Mesendoderm (in vitro differentiated cells): ENCODE measurements around the gene SPATA6.

Experiments used
- DNase-seq: peaks from one replicate; pipeline ENCODE4 v3.0.0; 2013
- H2AK5ac ChIP-seq: 2 replicates; pipeline ENCODE4 v1.6.1; 2013; ENCODE audit warnings: low read length, inconsistent platforms
- H2BK120ac ChIP-seq: 2 replicates; pipeline ENCODE4 v1.6.1; 2013; ENCODE audit warnings: low read depth, mild to moderate bottlenecking, low read length, moderate library complexity, mixed read lengths
- H2BK15ac ChIP-seq: replicated peaks from 2 replicates; pipeline ENCODE4 v1.6.1; 2013; ENCODE audit warnings: low read depth, mild to moderate bottlenecking, moderate library complexity
- H2BK5ac ChIP-seq: 2 replicates; pipeline ENCODE4 v1.6.1; 2013; ENCODE audit warnings: low read length, inconsistent platforms
- H3K18ac ChIP-seq: 2 replicates; pipeline ENCODE4 v1.6.1; 2013; ENCODE audit warnings: mild to moderate bottlenecking, low read length, mixed read lengths
- H3K23ac ChIP-seq: one replicate; pipeline ENCODE4 v1.6.1; 2013; ENCODE audit warnings: low read length
- H3K27ac ChIP-seq: 2 replicates; pipeline ENCODE4 v1.5.1; 2013; ENCODE audit warnings: low read depth, mild to moderate bottlenecking, inconsistent platforms, low read length, moderate library complexity
- H3K27me3 ChIP-seq: 2 replicates; pipeline ENCODE4 v1.6.1; 2013; ENCODE audit warnings: low read length, control low read depth, mild to moderate bottlenecking, inconsistent platforms; ENCODE audit not compliant: insufficient read depth, poor library complexity
- H3K36me3 ChIP-seq: 2 replicates; pipeline ENCODE4 v1.6.1; 2013; ENCODE audit warnings: low read length, inconsistent platforms; ENCODE audit not compliant: control insufficient read depth, insufficient read depth
- H3K4ac ChIP-seq: one replicate; pipeline ENCODE4 v1.6.1; 2013; ENCODE audit warnings: low read depth, mild to moderate bottlenecking, low read length, moderate library complexity
- H3K4me1 ChIP-seq: 2 replicates; pipeline ENCODE4 v1.6.1; 2013; ENCODE audit warnings: low read depth, low read length, inconsistent platforms; ENCODE audit not compliant: control insufficient read depth
- H3K4me2 ChIP-seq: 2 replicates; pipeline ENCODE4 v1.6.1; 2013; ENCODE audit warnings: low read length
- H3K4me3 ChIP-seq: 2 replicates; pipeline ENCODE4 v1.5.1; 2013; ENCODE audit warnings: mild to moderate bottlenecking, low read length
- H3K56ac ChIP-seq: one replicate; pipeline ENCODE4 v1.6.1; 2013; ENCODE audit warnings: low read length
- H3K79me1 ChIP-seq: 2 replicates; pipeline ENCODE4 v1.6.1; 2013; ENCODE audit warnings: low read length, inconsistent platforms
- H3K79me2 ChIP-seq: 2 replicates; pipeline ENCODE4 v1.6.1; 2013; ENCODE audit warnings: mild to moderate bottlenecking, low read length; ENCODE audit not compliant: control insufficient read depth, insufficient read depth
- H3K9ac ChIP-seq: 2 replicates; pipeline ENCODE4 v1.6.1; 2013; ENCODE audit warnings: low read length, inconsistent platforms
- H4K5ac ChIP-seq: one replicate; pipeline ENCODE4 v1.6.1; 2013; ENCODE audit warnings: low read length
- H4K8ac ChIP-seq: one replicate; pipeline ENCODE4 v1.6.1; 2013; ENCODE audit warnings: low read depth, mild to moderate bottlenecking, control low read depth, low read length, moderate library complexity
- WGBS: extraction: QIAGEN DNeasy Blood & Tissue Kit; methylation state at CpG from one replicate; pipeline ENCODE4 v1.1.7; 2013; ENCODE audit warnings: low lambda C conversion rate, missing lambda C conversion rate; ENCODE audit not compliant: insufficient coverage; ENCODE audit errors: extremely low coverage; 5-methylcytosine and 5-hydroxymethylcytosine counted together

SPATA6 gene

DNA sequence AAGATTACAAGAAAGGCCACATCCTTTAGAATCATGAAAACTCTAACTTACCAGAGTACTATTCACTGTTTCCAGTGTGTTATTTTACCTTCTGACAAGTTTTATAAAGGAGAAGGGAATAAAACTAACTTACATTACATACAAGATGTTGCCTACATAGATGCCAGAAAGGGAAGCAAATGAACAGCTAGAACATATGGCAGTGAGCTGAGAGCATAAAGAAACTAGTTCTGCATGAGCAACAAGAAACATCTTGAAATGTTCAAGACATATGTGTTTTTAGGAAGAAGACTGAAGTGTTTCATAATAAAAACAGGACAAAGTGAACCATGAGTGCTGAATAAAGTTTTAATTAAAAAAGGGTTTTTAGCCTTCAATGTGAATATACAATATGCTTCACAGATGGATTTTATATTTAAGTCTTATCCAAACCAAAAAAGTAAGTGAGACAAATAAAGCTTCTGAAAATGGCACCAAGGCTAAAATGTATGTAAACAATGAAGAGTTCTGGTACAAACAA is 210.1 kb downstream of the SPATA6 start:
- H4K5ac ChIP-seq, result no peak overlapping the region
- H2BK5ac ChIP-seq, result no peak overlapping the region
- H3K4ac ChIP-seq, result no peak overlapping the region
- H3K4me1 ChIP-seq, result no peaks in the 10 kb centered on the region
- no peaks in the 10 kb centered on the region for H3K79me1 ChIP-seq
- H3K4me3 ChIP-seq, result no peak overlapping the region
- H3K18ac ChIP-seq, result no peak overlapping the region
- no peak overlapping the region for H2BK15ac ChIP-seq
- no peak overlapping the region for H3K56ac ChIP-seq
- no peaks in the 10 kb centered on the region for H3K79me2 ChIP-seq
- no peak overlapping the region for H3K23ac ChIP-seq
- H3K27ac ChIP-seq, result no peak overlapping the region
- H4K8ac ChIP-seq, result no peak overlapping the region
- H3K9ac ChIP-seq, result no peak overlapping the region
- no peak overlapping the region for H2BK120ac ChIP-seq
- H3K36me3 ChIP-seq, result no peaks in the 10 kb centered on the region
- H2AK5ac ChIP-seq, result no peak overlapping the region
- H3K4me2 ChIP-seq, result no peak overlapping the region
- no peaks in the 10 kb centered on the region for H3K27me3 ChIP-seq
- DNase-seq, result no peak

DNA sequence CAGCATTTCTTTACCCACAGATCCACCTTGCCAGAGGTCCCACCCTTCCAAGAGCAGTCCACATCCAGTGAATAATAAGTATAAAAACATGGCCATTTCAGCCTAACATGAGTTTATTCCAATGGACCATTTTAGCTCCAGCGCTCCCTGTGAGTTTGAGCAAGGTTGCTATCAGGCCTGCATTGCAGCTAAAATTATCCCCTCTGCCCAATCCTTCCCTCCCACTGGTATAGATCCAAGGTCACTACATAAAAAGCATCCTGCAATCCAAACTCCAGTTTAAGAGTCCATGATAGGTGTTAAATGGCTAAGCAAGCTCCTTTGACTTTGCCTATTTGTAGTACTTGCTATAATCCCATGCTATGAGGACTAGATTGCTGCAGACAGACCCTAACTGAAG is 213.9 kb downstream of the SPATA6 start:
- Histone ChIP-seq H3K23ac (no peak overlapping the region), H2BK120ac (no peak overlapping the region), H3K27ac (no peak overlapping the region), H3K36me3 (no peaks in the 10 kb centered on the region), H3K4me1 (no peaks in the 10 kb centered on the region), H3K4me2 (no peak overlapping the region), H3K9ac (no peak overlapping the region), H3K4me3 (no peak overlapping the region), H3K79me1 (no peaks in the 10 kb centered on the region), H3K4ac (no peak overlapping the region), H3K27me3 (no peaks in the 10 kb centered on the region), H2BK15ac (no peak overlapping the region), H3K18ac (no peak overlapping the region), H3K79me2 (no peaks in the 10 kb centered on the region), H2BK5ac (no peak overlapping the region), H3K56ac (no peak overlapping the region), H2AK5ac (no peak overlapping the region), H4K8ac (no peak overlapping the region), H4K5ac (no peak overlapping the region)
- no peak for DNase-seq
- no CpG with 5 or more reads among the region's 1 CpG for WGBS

GRCh38 chr1:48254254-48254653 is 217.8 kb downstream of the SPATA6 start:
- Histone ChIP-seq H3K18ac (no peak overlapping the region), H3K79me2 (no peaks in the 10 kb centered on the region), H3K4ac (no peak overlapping the region), H3K36me3 (no peaks in the 10 kb centered on the region), H3K79me1 (no peaks in the 10 kb centered on the region), H3K4me2 (no peak overlapping the region), H2BK5ac (no peak overlapping the region), H2AK5ac (no peak overlapping the region), H3K4me1 (no peaks in the 10 kb centered on the region), H3K9ac (no peak overlapping the region), H3K27me3 (no peaks in the 10 kb centered on the region), H3K23ac (no peak overlapping the region), H4K5ac (no peak overlapping the region), H3K56ac (no peak overlapping the region), H3K27ac (no peak overlapping the region), H4K8ac (no peak overlapping the region), H3K4me3 (no peak overlapping the region), H2BK15ac (no peak overlapping the region), H2BK120ac (no peak overlapping the region)
- WGBS, result no CpG with 5 or more reads among the region's 1 CpG
- no peak for DNase-seq

- WGBS, result no CpG with 5 or more reads among the region's 3 CpGs
- no peak overlapping the region for H2AK5ac ChIP-seq
- H3K4me1 ChIP-seq, result no peaks in the 10 kb centered on the region
- H3K27me3 ChIP-seq, result no peaks in the 10 kb centered on the region
- no peak overlapping the region for H3K23ac ChIP-seq
- no peak overlapping the region for H2BK120ac ChIP-seq
- H3K4ac ChIP-seq, result no peak overlapping the region
- no peak overlapping the region for H3K4me2 ChIP-seq
- no peaks in the 10 kb centered on the region for H3K36me3 ChIP-seq
- H3K9ac ChIP-seq, result no peak overlapping the region
- no peaks in the 10 kb centered on the region for H3K79me1 ChIP-seq
- no peaks in the 10 kb centered on the region for H3K79me2 ChIP-seq
- no peak overlapping the region for H2BK15ac ChIP-seq
- no peak for DNase-seq
- H3K27ac ChIP-seq, result no peak overlapping the region
- no peak overlapping the region for H3K4me3 ChIP-seq
- H3K18ac ChIP-seq, result no peak overlapping the region
- H4K5ac ChIP-seq, result no peak overlapping the region
- no peak overlapping the region for H3K56ac ChIP-seq
- no peak overlapping the region for H2BK5ac ChIP-seq
- H4K8ac ChIP-seq, result no peak overlapping the region
Measured at GRCh38 chr1:48251821-48252220, 220.2 kb downstream of the SPATA6 start.

GRCh38 chr1:48251323-48251722 is 220.7 kb downstream of the SPATA6 start:
- DNase-seq, result no peak
- no peaks in the 10 kb centered on the region for H3K4me1 ChIP-seq
- H3K4me3 ChIP-seq, result no peak overlapping the region
- no peak overlapping the region for H2BK120ac ChIP-seq
- no peak overlapping the region for H2BK5ac ChIP-seq
- H3K4me2 ChIP-seq, result no peak overlapping the region
- H2BK15ac ChIP-seq, result no peak overlapping the region
- no peak overlapping the region for H3K4ac ChIP-seq
- no peak overlapping the region for H2AK5ac ChIP-seq
- no peak overlapping the region for H3K9ac ChIP-seq
- WGBS, result no CpG with 5 or more reads among the region's 2 CpGs
- H3K79me1 ChIP-seq, result no peaks in the 10 kb centered on the region
- no peaks in the 10 kb centered on the region for H3K79me2 ChIP-seq
- no peak overlapping the region for H3K18ac ChIP-seq
- H3K27me3 ChIP-seq, result no peaks in the 10 kb centered on the region
- H4K8ac ChIP-seq, result no peak overlapping the region
- H3K27ac ChIP-seq, result no peak overlapping the region
- H3K23ac ChIP-seq, result no peak overlapping the region
- H3K36me3 ChIP-seq, result no peaks in the 10 kb centered on the region
- no peak overlapping the region for H4K5ac ChIP-seq
- no peak overlapping the region for H3K56ac ChIP-seq

DNA sequence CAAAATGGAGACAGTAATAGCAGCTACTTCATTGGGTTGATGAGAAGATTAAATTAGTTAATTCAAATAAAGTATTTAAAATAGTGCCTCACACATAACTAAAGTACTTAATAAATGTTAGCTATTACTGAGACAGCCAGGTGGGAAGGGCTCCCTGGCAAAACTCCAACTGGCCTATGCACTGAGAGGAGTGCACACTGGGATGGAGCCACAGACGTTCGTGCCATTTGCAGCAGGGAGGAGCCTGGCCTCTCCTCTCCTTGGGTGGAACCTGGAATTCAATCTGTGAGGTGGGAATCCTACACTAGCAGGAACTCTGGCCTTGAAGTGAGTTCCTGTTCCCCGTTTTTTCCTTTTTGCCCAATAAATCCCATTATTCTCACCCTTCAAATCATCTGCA is 221.4 kb downstream of the SPATA6 start:
- no CpG with 5 or more reads among the region's 3 CpGs for WGBS
- H3K79me2 ChIP-seq, result no peaks in the 10 kb centered on the region
- no peak overlapping the region for H2BK120ac ChIP-seq
- no peak overlapping the region for H4K8ac ChIP-seq
- no peak overlapping the region for H2AK5ac ChIP-seq
- H3K4me1 ChIP-seq, result no peaks in the 10 kb centered on the region
- H3K56ac ChIP-seq, result no peak overlapping the region
- H3K23ac ChIP-seq, result no peak overlapping the region
- H3K9ac ChIP-seq, result no peak overlapping the region
- no peak overlapping the region for H3K18ac ChIP-seq
- no peaks in the 10 kb centered on the region for H3K27me3 ChIP-seq
- DNase-seq, result no peak
- no peaks in the 10 kb centered on the region for H3K36me3 ChIP-seq
- no peak overlapping the region for H3K4me2 ChIP-seq
- H3K4me3 ChIP-seq, result no peak overlapping the region
- no peak overlapping the region for H2BK5ac ChIP-seq
- no peak overlapping the region for H3K27ac ChIP-seq
- no peak overlapping the region for H4K5ac ChIP-seq
- no peak overlapping the region for H3K4ac ChIP-seq
- H3K79me1 ChIP-seq, result no peaks in the 10 kb centered on the region
- H2BK15ac ChIP-seq, result no peak overlapping the region
